Adrenal gland (tissue), 12 donors: ENCODE measurements around the gene KRTAP10-1. TPM values are rescaled to one million over a fixed set of nuclear protein-coding genes. Genes with fewer than 3 reads are reported as not detected.

Experiments
- DNase-seq, 7 donors: peaks; one replicate each; pipeline ENCODE4 v3.0.0-alpha.2; 2019 to 2020
- H3K27ac ChIP-seq, 5 donors: fragments of 200-600 bp; sonication (generic) in 4 of 5; 1 replicate in 3 of 5; 2 replicates in 2 of 5; pipeline versions ENCODE4 v1.5.1 to v1.8.0; 2016 to 2020; ENCODE audit warnings: mild to moderate bottlenecking in 1 of 5
- H3K27me3 ChIP-seq: fragments of 200-600 bp; 2 replicates; pipeline ENCODE4 v1.8.0; 2021
- H3K36me3 ChIP-seq, 2 donors: fragments of 200-600 bp; replicated peaks in 1 of 2; 1 replicate in 1 of 2; 2 replicates in 1 of 2; pipeline versions ENCODE4 v1.5.1 to v1.8.0; 2018 to 2022
- H3K4me1 ChIP-seq, 2 donors: fragments of 200-600 bp; replicated peaks in 1 of 2; 1 replicate in 1 of 2; 2 replicates in 1 of 2; pipeline versions ENCODE4 v1.5.1 to v1.8.0; 2018 to 2021
- H3K4me3 ChIP-seq, 4 donors: fragments of 200-600 bp; sonication (generic) in 3 of 4; one replicate each; pipeline ENCODE4 v1.5.1; 2016 to 2018
- H3K9me3 ChIP-seq, 3 donors: fragments of 200-600 bp; sonication (generic) in 1 of 3; replicated peaks in 1 of 3; 1 replicate in 2 of 3; 2 replicates in 1 of 3; pipeline versions ENCODE4 v1.5.1 to v1.8.0; 2016 to 2021
- POLR2A ChIP-seq, 2 donors: fragments of 450-650 bp; IDR thresholded peaks; one replicate each; pipeline ENCODE4 v1.6.1; 2017; ENCODE audit warnings: antibody characterized with exemption in 2 of 2, mild to moderate bottlenecking in 2 of 2, moderate library complexity in 1 of 2
- WGBS, 4 donors: extraction: QIAGEN DNeasy Blood & Tissue Kit in 2 of 4; methylation state at CpG; one replicate each; pipeline versions ENCODE4 v1.1.5 to v1.1.7; 2013 to 2017; 5-methylcytosine and 5-hydroxymethylcytosine counted together
- intact Hi-C, 2 donors: fragments of 100-400 bp; cut with DNase I; formaldehyde crosslinking; loops; one replicate each; pipeline versions ENCODE4 v1.14.1 to v1.15.0; 2022 to 2023
- polyA plus RNA-seq, 3 donors: library from polyadenylated mRNA; stranded (reverse); fragments of 200-250 nt in 2 of 3; fragments of 350-450 nt in 1 of 3; fragmentation: Illumina TruSeq in 1 of 3; extraction: RNeasy Lipid Tissue Mini Kit (QIAGEN cat#74804) in 1 of 3; gene quantifications; one replicate each; pipeline ENCODE4 v1.2.3, GENCODE V29; 2013 to 2014
- total RNA-seq, 9 donors: library from RNA; depleted of rRNA in 4 of 9; stranded (reverse); fragments of >200 nt in 4 of 9; fragments of 120-200 nt in 1 of 9; fragmentation: NEBNext Ultra II Directional in 1 of 9; extraction: Animal tissue kit (Norgen Biotek cat#: 25700) in 1 of 9; gene quantifications; one replicate each; pipeline versions ENCODE4 v1.1.0 to v1.2.4, GENCODE V29; 2013 to 2023
- TF ChIP-seq, protein P1 (sequence below), 6 experiments: fragments of 450-650 bp in 4 of 6; fragments of 200-600 bp in 2 of 6; sonication (generic) in 1 of 6; IDR thresholded peaks; 1 replicate in 5 of 6; 2 replicates in 1 of 6; pipeline versions ENCODE4 v1.5.1 to v1.8.0; 2016 to 2021; ENCODE audit warnings: antibody characterized with exemption in 6 of 6, mild to moderate bottlenecking in 2 of 6, moderate library complexity in 1 of 6
- donor health status: healthy with polysubstance abuse.
- donor health status: Bipolar disorder and iron deficiency.
- donor health status: DM: yes; HTN: yes; CAD: no.
- donor health status: DM: no; HTN: no; CAD: no.
- donor health status: DM: no; HTN: no; CAD: no.
- donor health status: DM: yes; HTN: yes; CAD: no.

KRTAP10-1 gene
- total and polyA plus RNA-seq, 12 donors = not detected

DNA sequence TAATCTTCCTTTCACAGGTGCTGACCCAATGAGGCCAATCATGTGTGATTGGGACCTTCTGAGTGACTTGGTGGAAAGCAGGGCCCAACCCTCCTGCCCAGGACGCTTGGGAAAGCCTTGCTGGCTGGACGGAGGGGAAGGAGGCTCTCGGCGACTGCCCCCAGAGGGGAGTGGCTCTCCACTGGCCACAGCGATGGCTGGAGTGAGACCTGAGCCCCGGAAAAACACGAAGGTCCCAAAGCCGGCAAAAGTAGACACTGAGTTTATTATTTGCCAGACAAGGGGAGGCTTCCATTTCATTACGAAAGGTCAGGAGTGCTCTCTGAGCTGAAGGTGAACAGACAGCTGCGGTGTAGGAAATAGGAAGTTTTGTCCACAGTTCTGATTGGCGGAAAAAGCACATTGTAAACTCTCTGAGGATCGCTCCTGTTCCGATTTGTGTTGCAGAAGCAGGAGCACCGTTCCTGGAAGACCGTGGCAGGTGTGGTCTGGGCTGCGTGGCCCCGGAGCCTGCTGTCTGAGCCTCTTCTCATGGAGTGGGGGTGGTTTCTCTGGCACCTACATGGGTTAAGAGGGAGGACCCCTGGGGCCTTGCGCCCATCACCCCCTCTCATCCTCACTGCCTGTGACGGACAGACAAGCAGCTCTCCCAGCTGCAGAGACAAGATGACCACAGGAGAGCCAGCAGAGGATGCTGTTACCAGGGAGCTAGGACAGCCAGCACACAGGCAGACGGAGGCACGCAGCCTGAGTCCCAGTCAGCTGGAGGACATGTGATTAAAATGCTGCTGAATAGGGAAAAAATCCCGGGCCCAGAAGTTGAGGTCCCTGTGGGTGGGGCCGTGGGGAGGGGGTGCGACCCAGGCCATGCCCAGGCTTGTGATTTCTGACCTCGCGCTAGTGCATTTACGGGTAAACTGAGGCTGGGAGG, 41.5 kb downstream of the KRTAP10-1 start:
- DNase-seq = no peak
- Histone ChIP-seq H3K4me1 (no peaks in the 10 kb centered on the region), H3K27ac (no peak overlapping the region), H3K9me3 (no peaks in the 10 kb centered on the region), H3K27me3 (peaks cover 7% of the 10 kb centered on the region), H3K36me3 (no peaks in the 10 kb centered on the region), H3K4me3 (no peak overlapping the region)
- intact Hi-C loops = no loop called here
- TF ChIP-seq, protein P1, sequence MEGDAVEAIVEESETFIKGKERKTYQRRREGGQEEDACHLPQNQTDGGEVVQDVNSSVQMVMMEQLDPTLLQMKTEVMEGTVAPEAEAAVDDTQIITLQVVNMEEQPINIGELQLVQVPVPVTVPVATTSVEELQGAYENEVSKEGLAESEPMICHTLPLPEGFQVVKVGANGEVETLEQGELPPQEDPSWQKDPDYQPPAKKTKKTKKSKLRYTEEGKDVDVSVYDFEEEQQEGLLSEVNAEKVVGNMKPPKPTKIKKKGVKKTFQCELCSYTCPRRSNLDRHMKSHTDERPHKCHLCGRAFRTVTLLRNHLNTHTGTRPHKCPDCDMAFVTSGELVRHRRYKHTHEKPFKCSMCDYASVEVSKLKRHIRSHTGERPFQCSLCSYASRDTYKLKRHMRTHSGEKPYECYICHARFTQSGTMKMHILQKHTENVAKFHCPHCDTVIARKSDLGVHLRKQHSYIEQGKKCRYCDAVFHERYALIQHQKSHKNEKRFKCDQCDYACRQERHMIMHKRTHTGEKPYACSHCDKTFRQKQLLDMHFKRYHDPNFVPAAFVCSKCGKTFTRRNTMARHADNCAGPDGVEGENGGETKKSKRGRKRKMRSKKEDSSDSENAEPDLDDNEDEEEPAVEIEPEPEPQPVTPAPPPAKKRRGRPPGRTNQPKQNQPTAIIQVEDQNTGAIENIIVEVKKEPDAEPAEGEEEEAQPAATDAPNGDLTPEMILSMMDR (IDR thresholded peaks at IDR 0.05) = no peak
- no peak for TF ChIP-seq POLR2A (IDR thresholded peaks at IDR 0.05)
- 71 to 82% (median 80%) methylated on average over 18 to 27 of the region's 27 CpGs for WGBS, 4 donors

DNA sequence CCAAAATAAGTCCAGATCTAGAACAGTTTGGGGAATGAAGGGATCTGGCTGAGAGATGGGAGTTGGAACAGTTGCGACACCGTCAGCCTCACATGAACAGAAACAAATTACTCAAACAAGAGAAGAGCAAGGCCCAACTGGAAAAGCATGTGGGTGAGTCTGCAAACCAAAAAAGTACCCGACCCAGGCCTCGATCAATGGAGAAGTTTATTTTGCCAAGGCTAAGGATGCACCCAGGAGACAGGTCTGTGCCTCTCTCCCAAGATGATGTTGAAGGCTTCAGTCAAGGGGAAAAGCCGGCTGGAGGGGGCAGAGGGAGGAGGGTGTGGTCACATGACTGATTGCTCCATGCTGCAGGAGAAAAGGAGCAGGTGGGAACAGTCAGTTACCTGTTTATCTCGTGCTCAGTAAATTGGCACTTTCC, 42.3 kb downstream of the KRTAP10-1 start:
- DNase-seq = no peak
- Histone ChIP-seq H3K27ac (no peak overlapping the region), H3K9me3 (no peaks in the 10 kb centered on the region), H3K27me3 (peaks cover 7% of the 10 kb centered on the region), H3K4me1 (no peaks in the 10 kb centered on the region), H3K4me3 (no peak overlapping the region), H3K36me3 (no peaks in the 10 kb centered on the region)
- intact Hi-C loops = no loop called here
- no peak for TF ChIP-seq POLR2A (IDR thresholded peaks at IDR 0.05)
- TF ChIP-seq, protein P1 (IDR thresholded peaks at IDR 0.05) = no peak
- WGBS, 4 donors = 66 to 72% (median 67%) methylated on average over 6 of the region's 6 CpGs

DNA sequence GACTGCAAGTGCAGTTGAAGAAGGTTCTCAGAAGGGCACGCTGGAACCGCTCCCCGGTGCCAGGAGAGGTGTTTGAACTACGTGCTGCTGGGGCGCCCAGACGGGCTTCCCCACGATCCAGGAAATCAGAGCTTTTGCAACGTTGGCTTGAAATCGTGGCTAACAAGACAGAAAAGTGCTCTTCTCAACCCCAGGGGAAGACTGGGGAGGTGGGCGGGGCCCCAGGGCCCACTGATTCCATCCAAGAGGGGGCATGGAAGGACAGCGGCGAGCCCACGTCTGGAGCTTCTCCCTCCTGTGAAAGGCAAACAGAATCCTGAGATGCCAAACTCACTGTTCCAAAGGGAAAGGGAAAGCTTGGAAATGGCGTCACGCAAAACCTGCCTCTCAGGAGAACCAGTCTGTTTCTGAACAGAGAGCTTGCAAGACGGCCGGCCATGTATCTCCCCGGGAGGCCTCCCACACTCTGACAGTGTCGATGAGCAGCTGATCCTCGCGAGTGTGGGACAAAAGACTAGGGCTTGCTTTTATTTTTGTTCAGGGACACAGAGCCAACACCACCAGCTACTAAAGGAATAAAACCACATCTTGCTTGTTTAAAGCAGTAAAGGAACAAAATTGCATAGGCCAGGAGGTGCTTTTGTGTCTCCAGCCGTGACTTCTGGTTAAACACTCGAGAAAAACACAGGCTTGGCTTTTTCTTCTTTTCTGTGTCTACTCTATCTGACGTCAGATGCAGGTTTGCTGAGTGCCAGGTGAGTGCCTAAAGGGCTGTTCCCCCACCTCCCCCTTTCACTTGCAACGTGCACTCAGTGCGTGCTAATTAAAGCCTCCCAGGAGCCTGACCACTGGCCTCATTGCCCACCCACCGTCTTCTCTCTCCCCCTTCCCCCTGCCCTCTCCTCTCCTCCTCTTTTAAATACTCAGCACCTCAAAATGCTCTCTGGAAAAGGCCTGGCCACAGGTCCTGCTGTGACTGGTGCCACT, 43.1 kb downstream of the KRTAP10-1 start:
- Histone ChIP-seq H3K27me3 (peaks cover 7% of the 10 kb centered on the region), H3K27ac (no peak overlapping the region), H3K4me3 (no peak overlapping the region), H3K4me1 (no peaks in the 10 kb centered on the region), H3K36me3 (no peaks in the 10 kb centered on the region), H3K9me3 (no peaks in the 10 kb centered on the region)
- TF ChIP-seq, protein P1 (IDR thresholded peaks at IDR 0.05) = no peak
- no peak for TF ChIP-seq POLR2A (IDR thresholded peaks at IDR 0.05)
- DNase-seq = no peak
- 62 to 73% (median 67%) methylated on average over 24 to 27 of the region's 27 CpGs for WGBS, 4 donors
- intact Hi-C loops = no loop called here
